PC-9 (cell line): ENCODE results near the gene GPHN. TPM values are rescaled to one million over a fixed set of nuclear protein-coding genes. Genes with fewer than 3 reads are reported as not detected.
"Not testable (repeated sequence)": the region's sequence is repeated elsewhere in the genome, so short reads cannot be mapped to it uniquely, and the experiment has no call there.

Experiments
- BruUV-seq: library from RNA; stranded (reverse); fragments of 400-500 nt; replicated peaks from 2 replicates; lab custom pipeline; 2021; lab: Mats Ljungman, UMichigan
- CTCF ChIA-PET: fragments of 300-600 bp; sonication (Branson Sonifier 250); formaldehyde crosslinking; loops from one replicate; lab custom pipeline; 2022; ENCODE audit warnings: antibody characterized with exemption; lab: Charles Lee
- POLR2A ChIA-PET: fragments of 300-600 bp; sonication (Branson Sonifier 250); formaldehyde crosslinking; loops from one replicate; lab custom pipeline; 2022; ENCODE audit warnings: antibody characterized with exemption; ENCODE audit not compliant: unreplicated experiment; lab: Charles Lee
- DNase-seq, 2 experiments: peaks; one replicate each; pipeline versions ENCODE4 v3.0.0 to v3.0.0-alpha.2; 2015 to 2022; ENCODE audit warnings: mixed read lengths in 1 of 2
- H2AFZ ChIP-seq: fragments of 200-600 bp; sonication (generic); 2 replicates; pipeline ENCODE4 v1.8.1; 2017; ENCODE audit warnings: antibody characterized with exemption
- H3F3A ChIP-seq: fragments of 200-600 bp; sonication (generic); 2 replicates; pipeline ENCODE4 v1.8.1; 2017; ENCODE audit warnings: antibody characterized with exemption, mild to moderate bottlenecking, low read depth; ENCODE audit not compliant: insufficient read depth
- H3K27ac ChIP-seq: fragments of 200-600 bp; sonication (generic); 2 replicates; pipeline ENCODE4 v1.6.1; 2016; ENCODE audit warnings: mixed run types
- H3K27me3 ChIP-seq: fragments of 200-600 bp; sonication (generic); 2 replicates; pipeline ENCODE4 v1.6.1; 2016; ENCODE audit warnings: low read depth, mixed run types; ENCODE audit not compliant: insufficient read depth
- H3K36me3 ChIP-seq: fragments of 200-600 bp; sonication (generic); 2 replicates; pipeline ENCODE4 v1.6.1; 2016; ENCODE audit warnings: low read depth, mixed run types
- H3K4me1 ChIP-seq: fragments of 200-600 bp; sonication (generic); replicated peaks from 2 replicates; pipeline ENCODE4 v1.6.1; 2016; ENCODE audit warnings: mixed run types; ENCODE audit not compliant: insufficient read depth
- H3K4me2 ChIP-seq: fragments of 200-600 bp; sonication (generic); 2 replicates; pipeline ENCODE4 v1.6.1; 2017; ENCODE audit warnings: mixed run types
- H3K4me3 ChIP-seq: fragments of 200-600 bp; sonication (generic); 2 replicates; pipeline ENCODE4 v1.6.1; 2016; ENCODE audit warnings: mixed run types
- H3K79me2 ChIP-seq: fragments of 200-600 bp; sonication (generic); 2 replicates; pipeline ENCODE4 v1.6.1; 2017; ENCODE audit warnings: low read depth, mixed run types
- H3K9me2 ChIP-seq: fragments of 200-600 bp; sonication (generic); 2 replicates; pipeline ENCODE4 v1.8.1; 2017; ENCODE audit warnings: mild to moderate bottlenecking; ENCODE audit not compliant: insufficient read depth
- H3K9me3 ChIP-seq: fragments of 200-600 bp; sonication (generic); 2 replicates; pipeline ENCODE4 v1.8.1; 2016; ENCODE audit warnings: low read depth; ENCODE audit not compliant: insufficient read depth
- H4K20me1 ChIP-seq: fragments of 200-600 bp; sonication (generic); 2 replicates; pipeline ENCODE4 v1.8.1; 2017; ENCODE audit not compliant: insufficient read depth
- CTCF ChIP-seq: fragments of 200-600 bp; sonication (generic); conservative IDR thresholded peaks from 2 replicates; pipeline ENCODE4 v1.6.1; 2017; ENCODE audit warnings: mixed run types, antibody characterized with exemption, mild to moderate bottlenecking, moderate library complexity
- EZH2 ChIP-seq: fragments of 200-600 bp; sonication (generic); IDR thresholded peaks from 2 replicates; pipeline ENCODE4 v1.8.0; 2017; ENCODE audit warnings: antibody characterized with exemption, low read depth
- intact Hi-C: fragments of 100-400 bp; cut with micrococcal nuclease; formaldehyde crosslinking; loops from one replicate; pipeline ENCODE4 v1.10.0; 2022; ENCODE audit not compliant: unreplicated experiment
- total RNA-seq: library from RNA; stranded (reverse); gene quantifications from 2 replicates; pipeline ENCODE4 v1.2.3, GENCODE V29; 2021

The GPHN gene
- total RNA-seq, 1 experiment from 2014 or later = 18.3 TPM

- Histone ChIP-seq H3K9me3 (no peaks in the 10 kb centered on the region), H3K4me3 (no peak overlapping the region), H3F3A (no peaks in the 10 kb centered on the region), H3K27ac (no peak overlapping the region), H4K20me1 (no peaks in the 10 kb centered on the region), H3K36me3 (no peaks in the 10 kb centered on the region), H3K9me2 (no peaks in the 10 kb centered on the region), H2AFZ (no peak overlapping the region), H3K4me2 (no peak overlapping the region), H3K79me2 (no peaks in the 10 kb centered on the region), H3K27me3 (no peaks in the 10 kb centered on the region), H3K4me1 (no peaks in the 10 kb centered on the region)
- ChIA-PET POLR2A (no interaction called here), CTCF (interaction anchor here (0.7 kb wide), 1 partner anchor 923 kb away, joined by 3 read pairs; no protein-coding TSS in a partner anchor)
- no TSS peak for BruUV-seq
- TF ChIP-seq EZH2 = no peak
- TF ChIP-seq CTCF = no peak
- DNase-seq = no peak
- intact Hi-C loops = loop anchor here (5.0 to 10.0 kb wide), 3 partner anchors 132 to 618 kb away; no protein-coding TSS in a partner anchor
Observed at GRCh38 chr14:66496911-66497310, 11.0 kb upstream of the GPHN start.

GRCh38 chr14:66498311-66498710 is 9.6 kb upstream of the GPHN start:
- TF ChIP-seq EZH2 = no peak
- no peak for TF ChIP-seq CTCF
- Histone ChIP-seq H3K9me3 (no peaks in the 10 kb centered on the region), H3K36me3 (no peaks in the 10 kb centered on the region), H3K4me1 (no peaks in the 10 kb centered on the region), H3F3A (no peaks in the 10 kb centered on the region), H3K79me2 (no peaks in the 10 kb centered on the region), H4K20me1 (no peaks in the 10 kb centered on the region), H3K4me2 (no peak overlapping the region), H3K27me3 (no peaks in the 10 kb centered on the region), H3K9me2 (no peaks in the 10 kb centered on the region), H3K27ac (no peak overlapping the region), H3K4me3 (no peak overlapping the region), H2AFZ (no peak overlapping the region)
- CTCF ChIA-PET = interaction anchor here (0.6 kb wide), 1 partner anchor 249 kb away, joined by 3 read pairs; no protein-coding TSS in a partner anchor
- POLR2A ChIA-PET = no interaction called here
- DNase-seq = no peak
- BruUV-seq = no TSS peak
- intact Hi-C loops = loop anchor here (5.0 to 10.0 kb wide), 3 partner anchors 134 to 616 kb away; no protein-coding TSS in a partner anchor

- Histone ChIP-seq H3K4me1 (peaks cover 7% of the 10 kb centered on the region; the same call in 1 of the 2 replicates), H3K36me3 (no peaks in the 10 kb centered on the region), H3K4me3 (no peak overlapping the region), H3K79me2 (0 out of 2 replicates have a peak, but pooled peaks cover 8% of the 10 kb centered on the region), H3K27me3 (no peaks in the 10 kb centered on the region), H3K27ac (no peak overlapping the region), H3K9me3 (no peaks in the 10 kb centered on the region), H2AFZ (no peak overlapping the region), H3F3A (no peaks in the 10 kb centered on the region), H3K4me2 (no peak overlapping the region), H4K20me1 (no peaks in the 10 kb centered on the region), H3K9me2 (no peaks in the 10 kb centered on the region)
- TF ChIP-seq CTCF (no peak), EZH2 (no peak)
- no TSS peak for BruUV-seq
- intact Hi-C loops = no loop called here
- DNase-seq = no peak
- CTCF ChIA-PET = no interaction called here
- POLR2A ChIA-PET = no interaction called here
Observed at GRCh38 chr14:66501592-66501991, 6.4 kb upstream of the GPHN start.

GRCh38 chr14:66502836-66503235 is 5.1 kb upstream of the GPHN start:
- POLR2A ChIA-PET = interaction anchor here (0.6 kb wide), 1 partner anchor 251 kb away, joined by 4 read pairs; no protein-coding TSS in a partner anchor
- H3F3A ChIP-seq, H3K4me2 ChIP-seq, DNase-seq, H3K27me3 ChIP-seq, H3K36me3 ChIP-seq, CTCF ChIA-PET, H3K4me3 ChIP-seq, H3K27ac ChIP-seq, H4K20me1 ChIP-seq, H2AFZ ChIP-seq, H3K79me2 ChIP-seq, H3K9me2 ChIP-seq, BruUV-seq, H3K9me3 ChIP-seq, intact Hi-C loops: not testable (repeated sequence)
- H3K4me1 ChIP-seq = peaks cover 12% of the 10 kb centered on the region; the same call in 1 of the 2 replicates
